H1 (cell line): ENCODE data around the gene SPTBN1. TPM values are rescaled to one million over a fixed set of nuclear protein-coding genes. Genes with fewer than 3 reads are reported as not detected.

ENCODE experiments used
- ATF3 ChIP-seq: IDR thresholded peaks from 2 replicates; pipeline ENCODE4 v1.6.1; 2011; ENCODE audit warnings: low read depth, mild to moderate bottlenecking, low read length; ENCODE audit not compliant: insufficient read depth
- BACH1 ChIP-seq: IDR thresholded peaks from 2 replicates; pipeline ENCODE4 v1.6.1; 2012; ENCODE audit warnings: low read length, improper control_type of control experiment
- CREB1 ChIP-seq: IDR thresholded peaks from 2 replicates; pipeline ENCODE4 v1.6.1; 2012; ENCODE audit warnings: inconsistent platforms
- E2F6 ChIP-seq: IDR thresholded peaks from 2 replicates; pipeline ENCODE4 v1.6.1; 2012; ENCODE audit warnings: inconsistent platforms
- HDAC2 ChIP-seq, 2 experiments: fragments of 300-600 bp in 1 of 2; sonication (generic) in 1 of 2; IDR thresholded peaks; 2 replicates each; pipeline ENCODE4 v1.6.1; 2011 to 2012; ENCODE audit warnings: low read depth in 2 of 2, low read length in 2 of 2, mild to moderate bottlenecking in 2 of 2, moderate library complexity in 2 of 2, borderline replicate concordance in 1 of 2, inconsistent platforms in 1 of 2
- MAFK ChIP-seq: IDR thresholded peaks from 2 replicates; pipeline ENCODE4 v1.6.1; 2012; ENCODE audit warnings: low read depth, mild to moderate bottlenecking, improper control_type of control experiment, low read length
- POU5F1 ChIP-seq: IDR thresholded peaks from 2 replicates; pipeline ENCODE4 v1.6.1; 2011; ENCODE audit warnings: low read depth, mild to moderate bottlenecking, low read length, moderate library complexity
- RAD21 ChIP-seq, 2 experiments: IDR thresholded peaks in 1 of 2; conservative IDR thresholded peaks in 1 of 2; 2 replicates each; pipeline ENCODE4 v1.6.1; 2011; ENCODE audit warnings: low read depth in 2 of 2, low read length in 2 of 2, improper control_type of control experiment in 1 of 2, inconsistent platforms in 1 of 2, mild to moderate bottlenecking in 1 of 2, moderate library complexity in 1 of 2
- RNF2 ChIP-seq: fragments of 200-900, 300-1000 bp; sonication (generic); IDR thresholded peaks from 2 replicates; pipeline ENCODE4 v1.7.1; 2016; ENCODE audit warnings: borderline replicate concordance, low read depth, mild to moderate bottlenecking, antibody characterized with exemption, low read length; ENCODE audit not compliant: poor library complexity, severe bottlenecking; ENCODE audit errors: missing control alignments
- RXRA ChIP-seq: IDR thresholded peaks from 2 replicates; pipeline ENCODE4 v1.6.1; 2011; ENCODE audit warnings: low read depth, mild to moderate bottlenecking, low read length, moderate library complexity; ENCODE audit not compliant: insufficient read depth
- SIN3A ChIP-seq, 2 experiments: IDR thresholded peaks in 1 of 2; conservative IDR thresholded peaks in 1 of 2; 2 replicates each; pipeline ENCODE4 v1.6.1; 2011 to 2012; ENCODE audit warnings: low read length in 2 of 2, improper control_type of control experiment in 1 of 2, low read depth in 1 of 2, mild to moderate bottlenecking in 1 of 2
- SP1 ChIP-seq: IDR thresholded peaks from 2 replicates; pipeline ENCODE4 v1.6.1; 2011; ENCODE audit warnings: low read depth, low read length
- SP2 ChIP-seq: IDR thresholded peaks from 2 replicates; pipeline ENCODE4 v1.6.1; 2012; ENCODE audit warnings: mild to moderate bottlenecking, low read length, inconsistent platforms
- SUZ12 ChIP-seq: fragments of 200-600 bp; sonication (generic); IDR thresholded peaks from 2 replicates; pipeline ENCODE4 v1.6.1; 2012; ENCODE audit warnings: mild to moderate bottlenecking, inconsistent platforms, low read length, moderate library complexity, mixed read lengths
- TAF7 ChIP-seq: optimal IDR thresholded peaks from 2 replicates; pipeline ENCODE3; 2011; ENCODE audit warnings: low read depth, mild to moderate bottlenecking, inconsistent platforms, low read length, moderate library complexity, borderline replicate concordance
- YY1 ChIP-seq: IDR thresholded peaks from 2 replicates; pipeline ENCODE4 v1.6.1; 2011; ENCODE audit warnings: low read depth, mild to moderate bottlenecking, low read length
- polyA plus RNA-seq, 7 experiments: library from polyadenylated mRNA; depleted of rRNA in 3 of 7; stranded (reverse) in 5 of 7; unstranded in 2 of 7; fragments of >200 nt in 5 of 7; fragments of 200-250 nt in 2 of 7; gene quantifications; 1 replicate in 5 of 7; 2 replicates in 1 of 7; 4 replicates in 1 of 7; pipeline versions ENCODE4 v1.2.1 to v1.2.3, GENCODE V29; 2011 to 2013; ENCODE audit warnings: missing spikeins in 2 of 7, mixed read lengths in 2 of 7
- total RNA-seq: library from RNA; stranded (reverse); fragmentation: NEBNext Ultra II Directional; extraction: Animal tissue kit (Norgen Biotek cat#: 25700); gene quantifications from 2 replicates; pipeline ENCODE4 v1.2.1, GENCODE V29; 2021

The SPTBN1 gene
- total and polyA plus RNA-seq, 2 of the 8 experiments (the other 6 are each of a cell fraction or from before 2014, with no cell fraction given): 31.8 to 180 TPM

GRCh38 chr2:54456612-54457322, 640 bp downstream of the SPTBN1 start (continued):
- TF ChIP-seq HDAC2 (IDR thresholded peaks at IDR 0.05; ENCODE audit: borderline replicate concordance in 1 of 2, low read depth in 2 of 2, low read length in 2 of 2): 0 out of 4 replicates have a peak, but pooled peaks of 1 of the 2 experiments have one; percentile 6
- TF ChIP-seq SP2: no peak
- TF ChIP-seq CREB1: no peak
- TF ChIP-seq POU5F1: no peak
- TF ChIP-seq BACH1: no peak
- no peak for TF ChIP-seq E2F6
- no peak for TF ChIP-seq SP1
- no peak for TF ChIP-seq MAFK
- TF ChIP-seq ATF3: no peak
- TF ChIP-seq SIN3A (conservative IDR thresholded peaks at IDR 0.05 in 1 of 2, IDR thresholded peaks at IDR 0.05 in 1 of 2; ENCODE audit: low read depth in 1 of 2, low read length in 2 of 2): peak in 1 of 2 experiments; percentile 10; a peak in 1 of 4 replicates
- no peak for TF ChIP-seq TAF7
- no peak for TF ChIP-seq YY1
- TF ChIP-seq RNF2: no peak
- TF ChIP-seq RAD21 (IDR thresholded peaks at IDR 0.05 in 1 of 2, conservative IDR thresholded peaks at IDR 0.05 in 1 of 2; ENCODE audit: low read depth in 2 of 2, low read length in 2 of 2): no peak
- no peak for TF ChIP-seq RXRA
- peak; percentile 24; the same call in 1 of the 2 replicates for TF ChIP-seq SUZ12
